ENCODE data around the gene TTN. TPM values are rescaled to one million over a fixed set of nuclear protein-coding genes. Genes with fewer than 3 reads are reported as not detected.

The TTN gene
- total and polyA plus RNA-seq, 2 of the 8 experiments (the other 6 are each of a cell fraction or from before 2014, with no cell fraction given), result 0.30 to 9.7 TPM

DNA sequence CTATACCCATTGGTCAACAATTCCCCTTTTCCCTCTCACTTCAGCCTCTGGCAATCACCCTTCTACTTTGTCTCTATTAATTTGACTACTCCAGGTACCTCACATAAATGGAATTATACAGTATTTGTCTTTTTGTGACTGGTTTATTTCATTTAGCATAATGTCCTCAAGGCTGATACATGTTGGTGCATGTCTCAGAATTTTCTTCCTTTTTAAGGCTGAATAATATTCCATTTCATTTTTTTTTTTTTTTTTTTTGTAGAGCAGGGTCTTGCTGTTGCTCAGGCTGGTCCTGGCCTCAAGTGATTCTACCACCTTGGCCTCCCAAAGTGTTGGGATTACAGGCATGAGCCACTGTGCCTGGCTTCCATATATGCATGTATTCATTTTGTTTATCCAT, 330.7 kb downstream of the TTN start (continued):
- TF ChIP-seq, protein P1, sequence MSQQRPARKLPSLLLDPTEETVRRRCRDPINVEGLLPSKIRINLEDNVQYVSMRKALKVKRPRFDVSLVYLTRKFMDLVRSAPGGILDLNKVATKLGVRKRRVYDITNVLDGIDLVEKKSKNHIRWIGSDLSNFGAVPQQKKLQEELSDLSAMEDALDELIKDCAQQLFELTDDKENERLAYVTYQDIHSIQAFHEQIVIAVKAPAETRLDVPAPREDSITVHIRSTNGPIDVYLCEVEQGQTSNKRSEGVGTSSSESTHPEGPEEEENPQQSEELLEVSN (IDR thresholded peaks at IDR 0.05), result no peak
- TF ChIP-seq, protein P2, sequence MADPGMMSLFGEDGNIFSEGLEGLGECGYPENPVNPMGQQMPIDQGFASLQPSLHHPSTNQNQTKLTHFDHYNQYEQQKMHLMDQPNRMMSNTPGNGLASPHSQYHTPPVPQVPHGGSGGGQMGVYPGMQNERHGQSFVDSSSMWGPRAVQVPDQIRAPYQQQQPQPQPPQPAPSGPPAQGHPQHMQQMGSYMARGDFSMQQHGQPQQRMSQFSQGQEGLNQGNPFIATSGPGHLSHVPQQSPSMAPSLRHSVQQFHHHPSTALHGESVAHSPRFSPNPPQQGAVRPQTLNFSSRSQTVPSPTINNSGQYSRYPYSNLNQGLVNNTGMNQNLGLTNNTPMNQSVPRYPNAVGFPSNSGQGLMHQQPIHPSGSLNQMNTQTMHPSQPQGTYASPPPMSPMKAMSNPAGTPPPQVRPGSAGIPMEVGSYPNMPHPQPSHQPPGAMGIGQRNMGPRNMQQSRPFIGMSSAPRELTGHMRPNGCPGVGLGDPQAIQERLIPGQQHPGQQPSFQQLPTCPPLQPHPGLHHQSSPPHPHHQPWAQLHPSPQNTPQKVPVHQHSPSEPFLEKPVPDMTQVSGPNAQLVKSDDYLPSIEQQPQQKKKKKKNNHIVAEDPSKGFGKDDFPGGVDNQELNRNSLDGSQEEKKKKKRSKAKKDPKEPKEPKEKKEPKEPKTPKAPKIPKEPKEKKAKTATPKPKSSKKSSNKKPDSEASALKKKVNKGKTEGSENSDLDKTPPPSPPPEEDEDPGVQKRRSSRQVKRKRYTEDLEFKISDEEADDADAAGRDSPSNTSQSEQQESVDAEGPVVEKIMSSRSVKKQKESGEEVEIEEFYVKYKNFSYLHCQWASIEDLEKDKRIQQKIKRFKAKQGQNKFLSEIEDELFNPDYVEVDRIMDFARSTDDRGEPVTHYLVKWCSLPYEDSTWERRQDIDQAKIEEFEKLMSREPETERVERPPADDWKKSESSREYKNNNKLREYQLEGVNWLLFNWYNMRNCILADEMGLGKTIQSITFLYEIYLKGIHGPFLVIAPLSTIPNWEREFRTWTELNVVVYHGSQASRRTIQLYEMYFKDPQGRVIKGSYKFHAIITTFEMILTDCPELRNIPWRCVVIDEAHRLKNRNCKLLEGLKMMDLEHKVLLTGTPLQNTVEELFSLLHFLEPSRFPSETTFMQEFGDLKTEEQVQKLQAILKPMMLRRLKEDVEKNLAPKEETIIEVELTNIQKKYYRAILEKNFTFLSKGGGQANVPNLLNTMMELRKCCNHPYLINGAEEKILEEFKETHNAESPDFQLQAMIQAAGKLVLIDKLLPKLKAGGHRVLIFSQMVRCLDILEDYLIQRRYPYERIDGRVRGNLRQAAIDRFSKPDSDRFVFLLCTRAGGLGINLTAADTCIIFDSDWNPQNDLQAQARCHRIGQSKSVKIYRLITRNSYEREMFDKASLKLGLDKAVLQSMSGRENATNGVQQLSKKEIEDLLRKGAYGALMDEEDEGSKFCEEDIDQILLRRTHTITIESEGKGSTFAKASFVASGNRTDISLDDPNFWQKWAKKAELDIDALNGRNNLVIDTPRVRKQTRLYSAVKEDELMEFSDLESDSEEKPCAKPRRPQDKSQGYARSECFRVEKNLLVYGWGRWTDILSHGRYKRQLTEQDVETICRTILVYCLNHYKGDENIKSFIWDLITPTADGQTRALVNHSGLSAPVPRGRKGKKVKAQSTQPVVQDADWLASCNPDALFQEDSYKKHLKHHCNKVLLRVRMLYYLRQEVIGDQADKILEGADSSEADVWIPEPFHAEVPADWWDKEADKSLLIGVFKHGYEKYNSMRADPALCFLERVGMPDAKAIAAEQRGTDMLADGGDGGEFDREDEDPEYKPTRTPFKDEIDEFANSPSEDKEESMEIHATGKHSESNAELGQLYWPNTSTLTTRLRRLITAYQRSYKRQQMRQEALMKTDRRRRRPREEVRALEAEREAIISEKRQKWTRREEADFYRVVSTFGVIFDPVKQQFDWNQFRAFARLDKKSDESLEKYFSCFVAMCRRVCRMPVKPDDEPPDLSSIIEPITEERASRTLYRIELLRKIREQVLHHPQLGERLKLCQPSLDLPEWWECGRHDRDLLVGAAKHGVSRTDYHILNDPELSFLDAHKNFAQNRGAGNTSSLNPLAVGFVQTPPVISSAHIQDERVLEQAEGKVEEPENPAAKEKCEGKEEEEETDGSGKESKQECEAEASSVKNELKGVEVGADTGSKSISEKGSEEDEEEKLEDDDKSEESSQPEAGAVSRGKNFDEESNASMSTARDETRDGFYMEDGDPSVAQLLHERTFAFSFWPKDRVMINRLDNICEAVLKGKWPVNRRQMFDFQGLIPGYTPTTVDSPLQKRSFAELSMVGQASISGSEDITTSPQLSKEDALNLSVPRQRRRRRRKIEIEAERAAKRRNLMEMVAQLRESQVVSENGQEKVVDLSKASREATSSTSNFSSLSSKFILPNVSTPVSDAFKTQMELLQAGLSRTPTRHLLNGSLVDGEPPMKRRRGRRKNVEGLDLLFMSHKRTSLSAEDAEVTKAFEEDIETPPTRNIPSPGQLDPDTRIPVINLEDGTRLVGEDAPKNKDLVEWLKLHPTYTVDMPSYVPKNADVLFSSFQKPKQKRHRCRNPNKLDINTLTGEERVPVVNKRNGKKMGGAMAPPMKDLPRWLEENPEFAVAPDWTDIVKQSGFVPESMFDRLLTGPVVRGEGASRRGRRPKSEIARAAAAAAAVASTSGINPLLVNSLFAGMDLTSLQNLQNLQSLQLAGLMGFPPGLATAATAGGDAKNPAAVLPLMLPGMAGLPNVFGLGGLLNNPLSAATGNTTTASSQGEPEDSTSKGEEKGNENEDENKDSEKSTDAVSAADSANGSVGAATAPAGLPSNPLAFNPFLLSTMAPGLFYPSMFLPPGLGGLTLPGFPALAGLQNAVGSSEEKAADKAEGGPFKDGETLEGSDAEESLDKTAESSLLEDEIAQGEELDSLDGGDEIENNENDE (IDR thresholded peaks at IDR 0.05; ENCODE audit: insufficient replicate concordance, low read length), result no peak
- TF ChIP-seq, protein P3, sequence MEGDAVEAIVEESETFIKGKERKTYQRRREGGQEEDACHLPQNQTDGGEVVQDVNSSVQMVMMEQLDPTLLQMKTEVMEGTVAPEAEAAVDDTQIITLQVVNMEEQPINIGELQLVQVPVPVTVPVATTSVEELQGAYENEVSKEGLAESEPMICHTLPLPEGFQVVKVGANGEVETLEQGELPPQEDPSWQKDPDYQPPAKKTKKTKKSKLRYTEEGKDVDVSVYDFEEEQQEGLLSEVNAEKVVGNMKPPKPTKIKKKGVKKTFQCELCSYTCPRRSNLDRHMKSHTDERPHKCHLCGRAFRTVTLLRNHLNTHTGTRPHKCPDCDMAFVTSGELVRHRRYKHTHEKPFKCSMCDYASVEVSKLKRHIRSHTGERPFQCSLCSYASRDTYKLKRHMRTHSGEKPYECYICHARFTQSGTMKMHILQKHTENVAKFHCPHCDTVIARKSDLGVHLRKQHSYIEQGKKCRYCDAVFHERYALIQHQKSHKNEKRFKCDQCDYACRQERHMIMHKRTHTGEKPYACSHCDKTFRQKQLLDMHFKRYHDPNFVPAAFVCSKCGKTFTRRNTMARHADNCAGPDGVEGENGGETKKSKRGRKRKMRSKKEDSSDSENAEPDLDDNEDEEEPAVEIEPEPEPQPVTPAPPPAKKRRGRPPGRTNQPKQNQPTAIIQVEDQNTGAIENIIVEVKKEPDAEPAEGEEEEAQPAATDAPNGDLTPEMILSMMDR (IDR thresholded peaks at IDR 0.05; ENCODE audit: control extremely low read depth in 1 of 3, insufficient read depth in 1 of 3, low read depth in 1 of 3, low read length in 3 of 3), result no peak

Measured in H1 (cell line).